B cell (primary cell): ENCODE measurements around the gene CDCA7L.

Experiments
- EZH2 ChIP-seq: IDR thresholded peaks from 2 replicates; pipeline ENCODE4 v1.6.1; 2012; ENCODE audit warnings: borderline replicate concordance, low read depth, mild to moderate bottlenecking, moderate library complexity, low read length; ENCODE audit not compliant: insufficient read depth, poor library complexity, severe bottlenecking
- TF ChIP-seq, protein P1 (sequence below): fragments of 200-600 bp; IDR thresholded peaks from one replicate; pipeline ENCODE4 v1.8.0; 2022; ENCODE audit warnings: antibody characterized with exemption, mild to moderate bottlenecking

DNA sequence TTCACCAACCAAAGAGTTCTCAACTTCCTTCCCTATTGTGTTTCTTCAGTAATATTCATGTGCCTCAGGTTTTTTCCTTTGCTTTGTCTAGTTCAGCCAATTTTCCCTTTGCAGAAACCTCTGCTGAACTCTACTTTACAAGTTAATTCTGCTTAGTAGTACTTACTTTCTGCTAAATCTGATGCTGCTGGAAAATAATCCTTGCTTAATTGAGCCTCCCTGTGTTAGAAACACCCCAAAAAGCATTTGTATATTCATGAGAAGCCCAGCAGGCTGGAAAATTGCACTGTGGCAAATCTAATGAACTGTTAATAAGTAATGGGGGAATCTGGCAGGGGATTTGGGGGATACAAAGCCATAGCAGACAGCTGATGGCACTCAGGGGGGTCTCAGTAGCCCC is 78.5 kb downstream of the CDCA7L start:
- no peak for TF ChIP-seq EZH2
- TF ChIP-seq, protein P1, sequence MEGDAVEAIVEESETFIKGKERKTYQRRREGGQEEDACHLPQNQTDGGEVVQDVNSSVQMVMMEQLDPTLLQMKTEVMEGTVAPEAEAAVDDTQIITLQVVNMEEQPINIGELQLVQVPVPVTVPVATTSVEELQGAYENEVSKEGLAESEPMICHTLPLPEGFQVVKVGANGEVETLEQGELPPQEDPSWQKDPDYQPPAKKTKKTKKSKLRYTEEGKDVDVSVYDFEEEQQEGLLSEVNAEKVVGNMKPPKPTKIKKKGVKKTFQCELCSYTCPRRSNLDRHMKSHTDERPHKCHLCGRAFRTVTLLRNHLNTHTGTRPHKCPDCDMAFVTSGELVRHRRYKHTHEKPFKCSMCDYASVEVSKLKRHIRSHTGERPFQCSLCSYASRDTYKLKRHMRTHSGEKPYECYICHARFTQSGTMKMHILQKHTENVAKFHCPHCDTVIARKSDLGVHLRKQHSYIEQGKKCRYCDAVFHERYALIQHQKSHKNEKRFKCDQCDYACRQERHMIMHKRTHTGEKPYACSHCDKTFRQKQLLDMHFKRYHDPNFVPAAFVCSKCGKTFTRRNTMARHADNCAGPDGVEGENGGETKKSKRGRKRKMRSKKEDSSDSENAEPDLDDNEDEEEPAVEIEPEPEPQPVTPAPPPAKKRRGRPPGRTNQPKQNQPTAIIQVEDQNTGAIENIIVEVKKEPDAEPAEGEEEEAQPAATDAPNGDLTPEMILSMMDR, result no peak
